Osteoblast (primary cell): Measurements from ENCODE around the gene STRN4. TPM values are rescaled to one million over a fixed set of nuclear protein-coding genes. Genes with fewer than 3 reads are reported as not detected.
"Not testable (repeated sequence)": the region's sequence is repeated elsewhere in the genome, so short reads cannot be mapped to it uniquely, and the experiment has no call there.

Experiments used
- DNase-seq: peaks from one replicate; pipeline ENCODE4 v3.0.0; 2011; ENCODE audit warnings: low spot score, mixed read lengths; ENCODE audit not compliant: insufficient read length; ENCODE audit errors: missing footprints
- H2AFZ ChIP-seq: 2 replicates; pipeline ENCODE4 v1.6.0; 2011; ENCODE audit warnings: mild to moderate bottlenecking, low read length
- H3K27ac ChIP-seq: 2 replicates; pipeline ENCODE4 v1.5.1; 2011; ENCODE audit warnings: mild to moderate bottlenecking, low read depth, low read length, moderate library complexity
- H3K27me3 ChIP-seq: 2 replicates; pipeline ENCODE4 v1.6.0; 2012; ENCODE audit warnings: mild to moderate bottlenecking, control low read depth, inconsistent platforms, low read length, moderate library complexity; ENCODE audit not compliant: insufficient read depth
- H3K36me3 ChIP-seq: 2 replicates; pipeline ENCODE4 v1.5.1; 2011; ENCODE audit warnings: mild to moderate bottlenecking, low read length, control low read depth, moderate library complexity; ENCODE audit not compliant: insufficient read depth
- H3K4me1 ChIP-seq: 2 replicates; pipeline ENCODE4 v1.5.1; 2011; ENCODE audit warnings: mild to moderate bottlenecking, low read length, control low read depth, moderate library complexity; ENCODE audit not compliant: insufficient read depth
- H3K4me2 ChIP-seq: 2 replicates; pipeline ENCODE4 v1.6.0; 2011; ENCODE audit warnings: mild to moderate bottlenecking, low read length; ENCODE audit not compliant: insufficient read depth
- H3K4me3 ChIP-seq: fragments of 200-600 bp; sonication (generic); 3 replicates; pipeline ENCODE4 v1.5.1; 2012; ENCODE audit warnings: mild to moderate bottlenecking, low read length, inconsistent platforms; ENCODE audit not compliant: insufficient read depth
- H3K79me2 ChIP-seq: 2 replicates; pipeline ENCODE4 v1.6.0; 2012; ENCODE audit warnings: mild to moderate bottlenecking, low read length, control low read depth, inconsistent platforms; ENCODE audit not compliant: insufficient read depth
- H3K9me3 ChIP-seq: 2 replicates; pipeline ENCODE4 v1.5.1; 2011; ENCODE audit warnings: low read depth, low read length, control low read depth
- H4K20me1 ChIP-seq: 2 replicates; pipeline ENCODE4 v1.6.0; 2012; ENCODE audit warnings: mild to moderate bottlenecking, low read length, control low read depth; ENCODE audit not compliant: insufficient read depth
- total RNA-seq: library from RNA; depleted of rRNA; stranded (reverse); fragments of >200 nt; gene quantifications from 2 replicates; pipeline ENCODE4 v1.2.3, GENCODE V29; 2012
- TF ChIP-seq, protein P1 (sequence below): IDR thresholded peaks from 2 replicates; pipeline ENCODE4 v1.5.1; 2011; ENCODE audit warnings: mild to moderate bottlenecking, low read depth, low read length, moderate library complexity; ENCODE audit errors: extremely low read depth

Gene STRN4
- total RNA-seq, 1 donor = 56.5 TPM

DNA sequence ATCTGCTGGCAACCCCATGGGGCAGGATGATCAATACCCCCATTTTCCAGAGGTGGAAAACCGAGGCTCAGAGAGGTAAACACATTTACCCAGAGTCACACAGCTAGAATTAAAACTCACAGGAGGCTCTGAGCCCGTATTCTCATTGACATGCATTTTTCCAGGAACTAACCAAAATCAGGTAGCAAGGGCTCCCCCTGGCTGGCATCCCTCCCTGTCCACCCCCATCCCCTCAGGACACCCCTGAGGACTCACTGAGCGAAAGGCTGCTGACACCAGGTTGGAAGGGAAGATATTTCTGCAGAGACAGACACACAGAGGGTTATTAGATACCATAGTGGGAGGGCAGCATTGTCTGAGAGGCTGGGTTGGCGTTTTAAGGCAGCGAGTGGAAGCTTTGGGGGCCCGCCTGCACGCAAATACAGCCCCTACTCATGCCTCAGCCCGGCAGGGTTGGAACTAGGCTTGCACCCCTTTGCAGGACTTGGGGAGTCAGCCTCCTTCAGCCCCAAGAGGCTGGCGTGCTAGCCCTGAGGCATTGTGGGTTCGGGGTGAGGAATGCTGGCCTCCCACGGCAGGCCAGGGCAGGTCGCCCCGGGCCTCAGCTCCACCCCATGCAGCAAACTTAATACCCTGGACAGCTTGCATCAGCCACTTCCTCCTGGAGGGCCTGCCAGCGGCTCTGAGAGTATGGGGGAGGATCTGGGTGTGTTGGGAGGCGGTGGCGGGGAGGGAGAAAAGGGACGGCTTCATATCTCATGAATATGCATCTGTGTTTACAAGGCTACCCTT is 38.2 kb upstream of the STRN4 start:
- Histone ChIP-seq H3K4me3 (peak overlapping the region; percentile 80), H2AFZ (no peak overlapping the region), H3K9me3 (no peaks in the 10 kb centered on the region), H3K27ac (peak overlapping the region; percentile 97), H4K20me1 (peaks cover 40% of the 10 kb centered on the region), H3K36me3 (peaks cover 46% of the 10 kb centered on the region), H3K4me2 (peak overlapping the region; percentile 99), H3K4me1 (peaks cover 39% of the 10 kb centered on the region), H3K79me2 (peaks cover 74% of the 10 kb centered on the region), H3K27me3 (no peaks in the 10 kb centered on the region)
- peak; percentile 98 for DNase-seq
- TF ChIP-seq, protein P1, sequence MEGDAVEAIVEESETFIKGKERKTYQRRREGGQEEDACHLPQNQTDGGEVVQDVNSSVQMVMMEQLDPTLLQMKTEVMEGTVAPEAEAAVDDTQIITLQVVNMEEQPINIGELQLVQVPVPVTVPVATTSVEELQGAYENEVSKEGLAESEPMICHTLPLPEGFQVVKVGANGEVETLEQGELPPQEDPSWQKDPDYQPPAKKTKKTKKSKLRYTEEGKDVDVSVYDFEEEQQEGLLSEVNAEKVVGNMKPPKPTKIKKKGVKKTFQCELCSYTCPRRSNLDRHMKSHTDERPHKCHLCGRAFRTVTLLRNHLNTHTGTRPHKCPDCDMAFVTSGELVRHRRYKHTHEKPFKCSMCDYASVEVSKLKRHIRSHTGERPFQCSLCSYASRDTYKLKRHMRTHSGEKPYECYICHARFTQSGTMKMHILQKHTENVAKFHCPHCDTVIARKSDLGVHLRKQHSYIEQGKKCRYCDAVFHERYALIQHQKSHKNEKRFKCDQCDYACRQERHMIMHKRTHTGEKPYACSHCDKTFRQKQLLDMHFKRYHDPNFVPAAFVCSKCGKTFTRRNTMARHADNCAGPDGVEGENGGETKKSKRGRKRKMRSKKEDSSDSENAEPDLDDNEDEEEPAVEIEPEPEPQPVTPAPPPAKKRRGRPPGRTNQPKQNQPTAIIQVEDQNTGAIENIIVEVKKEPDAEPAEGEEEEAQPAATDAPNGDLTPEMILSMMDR = peak; percentile 10

DNA sequence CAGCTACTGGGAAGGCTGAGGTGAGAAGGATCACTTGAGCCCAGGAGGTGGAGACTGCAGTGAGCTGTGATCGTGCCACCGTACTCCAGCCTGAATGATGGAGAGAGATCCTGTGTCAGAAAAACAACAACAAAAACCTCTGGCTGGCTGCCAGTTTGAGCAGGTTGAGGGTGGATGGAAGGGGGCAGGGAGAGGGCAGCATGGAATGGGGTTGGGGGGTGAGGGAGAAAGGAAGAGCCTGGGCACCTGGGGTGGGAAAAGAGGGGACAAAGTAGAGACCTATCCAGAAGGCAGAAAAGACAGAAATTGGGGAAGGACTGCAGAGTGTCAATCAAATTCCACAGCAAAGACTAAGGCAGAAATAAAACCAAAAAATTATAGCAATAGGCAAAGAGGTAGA is 37.4 kb upstream of the STRN4 start:
- H3K27ac ChIP-seq = peak overlapping the region; percentile 97
- peaks cover 79% of the 10 kb centered on the region for H3K79me2 ChIP-seq
- peak overlapping the region; percentile 99 for H3K4me2 ChIP-seq
- no peaks in the 10 kb centered on the region for H3K9me3 ChIP-seq
- H3K4me3 ChIP-seq = peak overlapping the region; percentile 80
- peaks cover 41% of the 10 kb centered on the region for H4K20me1 ChIP-seq
- no peak overlapping the region for H2AFZ ChIP-seq
- DNase-seq = peak; percentile 19
- peaks cover 50% of the 10 kb centered on the region for H3K36me3 ChIP-seq
- H3K4me1 ChIP-seq = peaks cover 39% of the 10 kb centered on the region
- no peaks in the 10 kb centered on the region for H3K27me3 ChIP-seq
- TF ChIP-seq, protein P1 = no peak

DNA sequence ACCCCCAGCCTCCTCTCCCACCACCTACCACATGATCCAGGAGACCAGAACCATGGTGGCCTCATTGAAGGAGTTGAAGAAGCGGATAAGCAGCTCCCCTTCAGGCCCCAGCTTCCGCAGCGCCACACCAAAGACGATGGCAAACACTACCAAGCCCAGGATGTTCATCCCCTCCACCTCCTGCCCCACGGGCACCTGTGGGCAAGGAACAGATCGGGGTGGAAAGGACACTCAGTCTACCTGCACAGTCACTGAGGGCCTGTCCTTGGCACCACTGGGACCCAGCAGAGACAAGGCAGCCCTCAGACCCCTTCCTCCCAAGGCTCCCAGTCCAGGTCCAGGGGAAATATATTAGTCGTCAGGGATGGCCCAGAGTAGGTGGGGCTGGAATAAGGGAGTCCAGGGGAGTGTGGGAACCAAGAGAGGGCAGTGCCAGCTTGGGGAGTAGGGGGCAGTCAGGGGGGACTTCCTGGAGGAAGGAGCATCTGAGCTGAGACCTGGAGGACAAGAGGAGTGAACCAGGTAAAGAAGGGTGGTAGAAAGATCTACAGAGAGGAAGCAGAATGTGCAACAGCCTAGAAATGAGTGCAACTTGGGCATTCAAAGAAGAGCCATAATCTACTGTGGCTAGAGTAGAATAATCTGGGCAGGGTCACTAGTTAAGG is 36.2 kb upstream of the STRN4 start:
- TF ChIP-seq, protein P1 = no peak
- H3K27ac ChIP-seq = peak overlapping the region; percentile 37

DNA sequence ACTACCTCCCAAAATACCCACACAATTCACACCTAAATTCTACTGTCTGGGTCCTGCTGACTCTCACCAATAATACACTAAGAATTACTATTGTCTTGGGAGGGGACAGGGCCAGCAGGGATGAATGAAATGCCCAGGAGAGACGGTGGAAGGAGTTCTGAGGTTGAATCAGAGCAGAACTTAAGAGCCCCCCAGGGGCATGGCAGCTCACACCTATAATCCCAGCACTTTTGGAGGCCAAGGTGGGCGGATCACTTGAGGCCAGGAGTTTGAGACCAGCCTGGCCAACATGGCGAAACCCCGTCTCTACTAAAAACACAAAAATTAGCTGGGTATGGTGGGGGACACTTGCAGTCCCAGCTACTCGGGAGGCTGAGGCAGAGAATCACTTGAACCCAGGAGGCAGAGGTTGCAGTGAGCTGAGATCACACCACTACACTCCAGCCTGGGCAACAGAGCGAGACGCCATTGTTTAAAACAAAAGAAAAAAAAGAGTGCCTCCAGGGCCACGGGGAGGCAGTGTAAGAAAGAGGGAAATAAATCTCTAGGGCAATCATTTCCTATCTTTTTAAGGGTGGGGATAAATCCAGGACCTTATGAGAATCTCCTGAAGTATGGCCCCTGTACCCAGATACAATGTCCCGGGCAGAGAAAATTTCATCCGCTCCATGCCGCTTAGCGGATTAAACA is 31.9 kb upstream of the STRN4 start:
- H3K9me3 ChIP-seq, H2AFZ ChIP-seq, H3K4me1 ChIP-seq, H3K27me3 ChIP-seq, H3K4me2 ChIP-seq, H3K4me3 ChIP-seq, H3K27ac ChIP-seq: not testable (repeated sequence)
- peak; percentile 47 for DNase-seq
- Histone ChIP-seq H3K79me2 (peaks cover 31% of the 10 kb centered on the region), H4K20me1 (peaks cover 25% of the 10 kb centered on the region), H3K36me3 (peaks cover 70% of the 10 kb centered on the region)

More for the DNA sequence above, 36.2 kb upstream of the STRN4 start:
- DNase-seq = peak; percentile 8
- Histone ChIP-seq H3K36me3 (peaks cover 62% of the 10 kb centered on the region), H3K27me3 (no peaks in the 10 kb centered on the region), H3K4me3 (no peak overlapping the region), H4K20me1 (peaks cover 39% of the 10 kb centered on the region), H3K9me3 (no peaks in the 10 kb centered on the region), H2AFZ (no peak overlapping the region), H3K79me2 (peaks cover 72% of the 10 kb centered on the region), H3K4me1 (peaks cover 39% of the 10 kb centered on the region), H3K4me2 (no peak overlapping the region)
